NOMO-1 (cell line): ENCODE results near the gene LCNL1.

ENCODE experiments used
- DNase-seq, 2 experiments: peaks; one replicate each; lab custom pipeline; 2025; ENCODE audit not compliant: unreplicated experiment in 2 of 2; lab: John Stamatoyannopoulos, UW

Gene LCNL1

GRCh38 chr9:136958473-136958872, 24.3 kb upstream of the LCNL1 start:
- DNase-seq = no peak

- no peak for DNase-seq
Observed at GRCh38 chr9:136958898-136959850, 23.6 kb upstream of the LCNL1 start.

DNA sequence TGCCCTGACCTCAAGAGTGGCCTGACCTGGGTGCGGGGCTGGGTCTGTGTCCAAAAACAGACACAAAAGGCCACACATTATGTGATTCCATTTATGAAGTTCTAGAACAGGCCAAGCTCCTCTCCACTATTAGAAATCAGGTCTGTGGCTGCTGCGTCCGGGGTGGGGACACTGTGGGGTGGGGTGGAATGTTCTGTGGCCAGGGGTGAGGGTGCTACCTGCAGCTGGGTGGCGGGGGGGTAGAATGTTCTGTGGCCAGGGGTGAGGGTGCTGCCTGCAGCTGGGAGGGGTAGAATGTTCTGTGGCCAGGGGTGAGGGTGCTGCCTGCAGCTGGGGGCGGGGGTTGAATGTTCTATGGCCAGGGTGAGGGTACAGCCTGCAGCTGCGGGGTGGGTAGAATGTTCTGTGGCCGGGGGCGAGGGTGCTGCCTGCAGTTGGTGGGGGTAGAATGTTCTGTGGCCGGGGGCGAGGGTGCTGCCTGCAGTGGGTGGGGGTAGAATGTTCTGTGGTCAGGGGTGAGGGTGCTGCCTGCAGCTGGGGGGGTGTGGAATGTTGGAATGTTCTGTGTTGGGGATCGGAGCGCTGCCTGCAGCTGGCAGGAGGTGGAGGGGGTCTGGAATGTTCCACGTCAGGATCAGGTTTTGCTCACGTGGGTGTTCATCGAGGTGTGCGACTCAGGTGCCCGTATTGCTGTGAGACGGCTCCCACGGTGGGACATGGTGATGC, 22.4 kb upstream of the LCNL1 start:
- no peak for DNase-seq

GRCh38 chr9:136960938-136961275, 21.9 kb upstream of the LCNL1 start:
- DNase-seq = no peak

GRCh38 chr9:136961279-136962065, 21.3 kb upstream of the LCNL1 start:
- no peak for DNase-seq

DNA sequence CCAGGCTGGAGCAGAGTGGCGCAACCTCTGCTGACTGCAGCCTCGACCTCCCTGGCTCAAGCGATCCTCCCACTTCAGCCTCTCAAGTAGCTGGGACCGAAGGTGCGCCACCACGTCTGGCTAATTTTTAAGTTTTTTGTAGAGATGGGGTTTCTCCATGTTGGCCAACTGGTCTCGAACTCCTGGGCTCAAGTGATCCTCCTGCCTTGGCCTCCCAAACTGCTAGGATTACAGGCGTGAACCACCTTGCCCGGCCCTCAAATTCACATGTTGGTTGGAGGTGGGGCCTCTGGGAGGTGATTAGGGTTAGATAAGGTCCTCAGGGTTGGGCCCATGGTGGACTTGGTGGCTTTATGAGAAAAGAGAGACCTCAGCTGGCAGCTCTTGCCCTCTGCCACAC, 20.6 kb upstream of the LCNL1 start:
- DNase-seq = no peak

DNA sequence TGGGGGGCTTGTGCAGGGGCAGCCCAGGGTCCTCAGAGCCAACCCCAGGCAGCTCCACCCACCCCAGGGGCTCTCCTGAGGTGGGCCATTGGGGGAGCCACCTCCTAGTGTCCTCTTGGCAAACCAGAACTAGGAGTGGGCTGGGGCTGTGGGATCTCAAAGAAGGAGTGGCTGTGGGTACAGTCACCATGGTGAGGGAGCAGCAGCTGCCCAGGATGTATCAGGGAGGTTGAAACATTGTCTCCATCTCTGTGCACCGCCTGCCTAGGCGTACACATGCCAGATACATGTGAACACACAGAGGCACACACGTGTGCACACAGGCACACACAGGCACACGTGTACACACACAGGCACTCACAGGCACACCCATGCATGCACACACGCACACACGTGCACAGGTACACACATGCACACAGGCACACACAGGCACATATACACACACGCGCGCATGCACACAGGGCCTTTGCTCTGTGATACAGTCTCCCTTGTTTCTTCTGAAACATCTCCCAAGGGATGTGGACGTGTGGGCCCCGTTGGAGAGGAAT, 20.0 kb upstream of the LCNL1 start:
- no peak for DNase-seq

GRCh38 chr9:136963341-136963740, 19.5 kb upstream of the LCNL1 start:
- no peak for DNase-seq

DNA sequence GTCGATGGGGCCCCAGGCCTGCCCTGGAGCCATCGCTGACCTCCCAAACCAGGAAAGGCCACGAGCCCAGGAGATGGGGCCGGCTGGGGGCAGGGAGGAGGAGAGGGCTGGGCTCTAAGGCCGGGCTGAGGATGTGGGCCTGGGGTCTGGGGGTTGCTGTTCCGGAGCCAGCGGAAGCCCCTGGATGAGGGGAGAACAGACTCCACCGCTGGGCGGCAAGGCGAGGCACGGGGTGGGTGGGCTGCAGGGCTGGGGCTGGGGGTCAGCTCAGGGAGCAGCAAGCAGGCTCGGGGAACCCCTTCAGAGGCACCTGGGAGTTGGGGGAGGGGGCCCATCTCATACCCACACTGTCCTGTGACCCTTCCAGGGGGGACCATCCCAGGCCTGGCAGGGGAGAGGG, 19.0 kb upstream of the LCNL1 start:
- DNase-seq = no peak

DNA sequence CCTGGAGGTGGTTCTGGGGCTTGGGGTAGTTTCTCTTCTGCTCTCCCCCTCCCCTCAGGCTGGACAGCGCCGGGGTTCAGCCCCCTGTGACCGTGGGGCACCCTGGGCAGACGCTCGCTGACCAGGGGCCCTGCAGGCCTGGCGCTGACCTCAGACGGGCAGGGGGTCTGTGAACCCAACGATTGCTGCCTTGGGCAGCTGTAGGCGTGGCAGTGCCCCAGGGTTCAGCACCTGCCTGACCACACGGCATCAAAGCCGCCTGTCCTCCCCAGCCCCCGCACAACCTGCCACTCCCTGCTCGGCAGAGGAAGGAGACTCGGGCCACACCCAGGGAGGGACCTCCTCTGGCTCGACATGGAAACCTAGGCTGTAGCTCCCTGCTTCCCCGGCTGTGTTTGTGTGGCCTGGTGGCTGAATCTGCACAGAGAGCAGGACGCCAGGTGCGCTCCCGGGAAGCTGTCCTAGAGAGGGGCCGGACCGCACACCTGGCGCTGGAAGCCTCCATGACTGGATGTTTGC, 18.6 kb upstream of the LCNL1 start:
- DNase-seq = no peak

DNA sequence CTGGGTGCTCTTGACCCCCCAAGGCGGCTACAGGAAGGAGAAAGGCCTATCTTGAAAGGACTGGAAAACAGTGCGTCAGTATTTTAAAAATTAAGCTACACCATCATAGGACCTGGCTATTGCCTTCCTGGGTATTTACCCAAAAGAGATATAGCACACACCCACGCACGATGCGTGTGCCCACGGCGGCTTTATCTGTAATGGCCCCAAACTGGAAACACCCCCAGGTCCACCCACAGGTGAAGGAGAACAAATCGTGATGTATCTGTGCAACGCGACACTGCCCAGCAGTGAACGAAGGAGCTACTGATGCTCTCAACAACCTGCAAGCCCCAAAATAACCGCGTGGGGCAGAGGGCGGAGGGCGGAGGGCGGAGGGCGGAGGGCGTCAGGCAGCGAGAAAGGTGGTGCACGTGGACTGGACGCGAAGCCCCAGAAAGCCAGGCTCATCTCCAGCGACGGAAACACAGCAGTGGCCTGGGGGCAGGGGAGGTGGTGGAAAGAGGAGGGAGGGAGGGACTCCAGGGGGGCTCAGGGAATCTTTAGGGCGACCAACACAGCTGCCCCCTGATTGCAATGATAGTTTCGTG, 17.9 kb upstream of the LCNL1 start:
- no peak for DNase-seq

GRCh38 chr9:136965771-136966484, 16.9 kb upstream of the LCNL1 start:
- DNase-seq = no peak

DNA sequence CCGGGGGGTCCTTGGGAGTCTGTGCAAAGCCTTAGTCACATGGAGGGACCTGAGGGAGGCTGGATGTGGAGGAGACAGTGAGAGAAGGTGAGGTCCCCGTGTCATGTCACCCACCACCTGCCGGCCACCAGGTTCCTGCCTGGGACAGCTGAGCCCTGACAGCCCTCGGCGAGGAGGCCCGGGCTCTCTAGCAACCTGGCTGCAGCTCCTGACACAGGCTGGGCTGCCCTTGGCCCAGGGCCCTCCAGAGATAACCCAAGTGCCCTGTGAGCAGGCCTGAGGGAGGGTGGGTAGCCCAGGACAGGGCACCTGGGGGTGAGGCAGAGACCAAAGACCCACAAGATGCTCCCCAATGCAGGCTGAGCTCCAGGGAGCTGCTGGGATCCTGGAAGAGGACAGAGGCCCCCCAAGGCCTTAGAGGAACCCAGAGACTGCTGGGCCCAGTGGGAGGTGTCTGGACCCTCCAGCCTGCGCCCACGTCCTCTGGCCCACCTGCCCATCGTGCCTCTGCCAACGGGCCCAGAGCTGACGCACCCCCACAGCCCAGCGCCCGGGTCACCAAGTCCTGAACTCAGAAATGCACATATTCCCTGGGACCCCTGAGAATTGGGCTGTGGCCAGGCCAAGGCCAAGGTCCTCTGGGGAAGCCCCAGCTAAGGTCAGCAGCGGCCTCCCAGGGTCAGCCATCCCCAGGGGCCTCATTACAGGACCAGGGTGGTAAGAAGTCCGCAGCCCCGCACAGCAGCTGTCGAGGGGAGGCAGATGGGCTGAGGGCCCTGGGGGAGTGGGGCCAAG, 14.3 kb upstream of the LCNL1 start:
- DNase-seq = no peak

DNA sequence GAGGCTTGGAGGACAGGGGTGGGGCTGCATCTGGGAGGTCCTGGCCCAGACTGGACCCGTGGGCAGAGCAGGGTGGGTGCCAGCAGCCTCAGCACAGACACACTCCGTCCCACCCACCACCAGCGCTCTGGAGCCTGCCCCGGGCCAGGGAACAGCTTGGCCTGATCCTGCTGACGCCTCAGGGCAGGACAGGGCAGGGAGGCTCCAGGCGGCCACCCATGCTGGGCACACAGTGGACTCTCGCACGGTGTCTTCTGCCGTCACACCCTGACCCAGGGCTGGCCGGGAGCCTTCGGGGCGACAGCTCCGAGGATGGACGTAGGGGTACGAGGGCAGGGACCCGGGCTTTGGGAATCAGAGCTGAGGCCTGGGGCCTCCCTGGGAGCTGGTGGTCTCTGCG, 13.6 kb upstream of the LCNL1 start:
- no peak for DNase-seq

GRCh38 chr9:136969774-136970173, 13.0 kb upstream of the LCNL1 start:
- DNase-seq = no peak

GRCh38 chr9:136970361-136970760, 12.4 kb upstream of the LCNL1 start:
- no peak for DNase-seq

GRCh38 chr9:136971746-136972145, 11.0 kb upstream of the LCNL1 start:
- no peak for DNase-seq

DNA sequence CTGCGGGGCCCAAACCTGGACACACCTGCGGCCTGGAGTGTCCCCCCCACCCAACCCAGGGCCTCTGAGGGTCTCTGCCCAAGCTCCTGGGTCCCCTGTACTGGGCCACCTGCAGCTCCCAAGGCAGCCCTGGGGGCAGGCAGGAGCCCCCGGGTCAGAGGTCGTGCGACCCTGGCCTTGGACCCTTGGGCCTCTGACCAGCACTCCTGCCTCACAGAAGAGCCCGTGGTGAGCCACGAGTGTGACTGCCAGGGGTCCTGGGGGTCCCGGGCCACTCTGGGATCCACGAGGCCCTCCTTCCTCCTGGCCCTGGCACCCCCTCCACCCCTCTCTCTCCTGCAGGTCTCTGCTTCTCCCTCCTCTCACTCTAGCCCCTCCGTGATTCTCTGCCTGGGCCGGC, 10.5 kb upstream of the LCNL1 start:
- no peak for DNase-seq

GRCh38 chr9:136972743-136973142, 10.1 kb upstream of the LCNL1 start:
- DNase-seq = no peak
